Brain pericyte (primary cell): ENCODE results near the gene ZBTB38.

Experiments
- DNase-seq: peaks from one replicate; pipeline ENCODE4 v3.0.0-alpha.2; 2012; ENCODE audit warnings: low read depth, low spot score

The ZBTB38 gene

GRCh38 chr3:141386611-141387111, 18.4 kb downstream of the ZBTB38 start:
- no peak for DNase-seq

- no peak for DNase-seq
Measured at GRCh38 chr3:141387516-141387915, 19.2 kb downstream of the ZBTB38 start.

GRCh38 chr3:141388395-141388794, 20.1 kb downstream of the ZBTB38 start:
- DNase-seq: no peak

- no peak for DNase-seq
Measured at GRCh38 chr3:141388823-141389621, 20.7 kb downstream of the ZBTB38 start.

- DNase-seq: no peak
Measured at GRCh38 chr3:141389703-141390102, 21.4 kb downstream of the ZBTB38 start.

- no peak for DNase-seq
Measured at GRCh38 chr3:141390747-141391146, 22.4 kb downstream of the ZBTB38 start.

- DNase-seq: no peak
Measured at GRCh38 chr3:141391298-141391990, 23.1 kb downstream of the ZBTB38 start.

- DNase-seq: no peak
Measured at GRCh38 chr3:141391991-141392316, 23.6 kb downstream of the ZBTB38 start.

GRCh38 chr3:141392416-141392815, 24.1 kb downstream of the ZBTB38 start:
- no peak for DNase-seq

GRCh38 chr3:141392897-141393734, 24.8 kb downstream of the ZBTB38 start:
- DNase-seq: no peak

GRCh38 chr3:141393735-141394076, 25.4 kb downstream of the ZBTB38 start:
- no peak for DNase-seq

- DNase-seq: no peak
Measured at GRCh38 chr3:141394560-141394959, 26.3 kb downstream of the ZBTB38 start.

GRCh38 chr3:141395005-141395589, 26.8 kb downstream of the ZBTB38 start:
- no peak for DNase-seq

- no peak for DNase-seq
Measured at GRCh38 chr3:141397996-141398395, 29.7 kb downstream of the ZBTB38 start.

GRCh38 chr3:141399200-141399599, 30.9 kb downstream of the ZBTB38 start:
- no peak for DNase-seq

- no peak for DNase-seq
Measured at GRCh38 chr3:141400073-141400971, 32.0 kb downstream of the ZBTB38 start.

- no peak for DNase-seq
Measured at GRCh38 chr3:141401095-141401494, 32.8 kb downstream of the ZBTB38 start.

- no peak for DNase-seq
Measured at GRCh38 chr3:141401573-141402475, 33.5 kb downstream of the ZBTB38 start.

GRCh38 chr3:141402476-141403171, 34.3 kb downstream of the ZBTB38 start:
- DNase-seq: no peak
